Mesenchymal stem cell (in vitro differentiated cells and primary cell): ENCODE results near the gene PCSK2.

Experiments used
- DNase-seq: peaks from one replicate; pipeline ENCODE4 v3.0.0-alpha.2; 2013
- H2AFZ ChIP-seq: one replicate; pipeline ENCODE4 v1.6.1; 2013; ENCODE audit warnings: low read depth, mild to moderate bottlenecking, control low read depth, inconsistent platforms, low read length, moderate library complexity
- H2AK5ac ChIP-seq: 2 replicates; pipeline ENCODE4 v1.6.1; 2013; ENCODE audit warnings: low read length, moderate library complexity, mild to moderate bottlenecking, inconsistent platforms; ENCODE audit not compliant: severe bottlenecking
- H2BK120ac ChIP-seq: one replicate; pipeline ENCODE4 v1.6.1; 2013; ENCODE audit warnings: low read depth, mild to moderate bottlenecking, inconsistent platforms, low read length, moderate library complexity
- H2BK12ac ChIP-seq, 2 experiments: one replicate each; pipeline ENCODE4 v1.6.1; 2013; ENCODE audit warnings: inconsistent platforms in 2 of 2, low read length in 2 of 2, mild to moderate bottlenecking in 2 of 2, moderate library complexity in 2 of 2, control low read depth in 1 of 2
- H2BK15ac ChIP-seq: one replicate; pipeline ENCODE4 v1.6.1; 2013; ENCODE audit warnings: mild to moderate bottlenecking, low read depth, inconsistent platforms; ENCODE audit not compliant: poor library complexity, severe bottlenecking
- H2BK5ac ChIP-seq: 2 replicates; pipeline ENCODE4 v1.6.1; 2013; ENCODE audit warnings: low read depth, mild to moderate bottlenecking, low read length, control low read depth, inconsistent platforms; ENCODE audit not compliant: poor library complexity, severe bottlenecking
- H3K14ac ChIP-seq, 2 experiments: one replicate each; pipeline ENCODE4 v1.6.1; 2013; ENCODE audit warnings: inconsistent platforms in 2 of 2, low read length in 2 of 2, control low read depth in 1 of 2, mild to moderate bottlenecking in 1 of 2, moderate library complexity in 1 of 2
- H3K18ac ChIP-seq, 2 experiments: one replicate each; pipeline ENCODE4 v1.6.1; 2013; ENCODE audit warnings: inconsistent platforms in 2 of 2, low read length in 2 of 2, control low read depth in 1 of 2, low read depth in 1 of 2, mild to moderate bottlenecking in 1 of 2
- H3K23ac ChIP-seq, 2 experiments: one replicate each; pipeline ENCODE4 v1.6.1; 2013; ENCODE audit warnings: inconsistent platforms in 2 of 2, low read length in 2 of 2, mild to moderate bottlenecking in 2 of 2, moderate library complexity in 2 of 2, control low read depth in 1 of 2
- H3K27ac ChIP-seq: 2 replicates; pipeline ENCODE4 v1.5.1; 2013; ENCODE audit warnings: mild to moderate bottlenecking, moderate library complexity, low read length, control low read depth, inconsistent platforms; ENCODE audit not compliant: poor library complexity, severe bottlenecking
- H3K27me3 ChIP-seq, 2 experiments: 2 replicates each; pipeline versions ENCODE4 v1.6.1 to v1.7.0; 2013; ENCODE audit warnings: low read length in 2 of 2, mild to moderate bottlenecking in 2 of 2, moderate library complexity in 2 of 2, control low read depth in 1 of 2, inconsistent platforms in 1 of 2; ENCODE audit not compliant: control insufficient read depth in 1 of 2, insufficient read depth in 1 of 2
- H3K36me3 ChIP-seq, 2 experiments: 2 replicates each; pipeline versions ENCODE4 v1.6.1 to v1.7.0; 2013; ENCODE audit warnings: low read length in 2 of 2, control low read depth in 1 of 2, inconsistent platforms in 1 of 2, low read depth in 1 of 2, mild to moderate bottlenecking in 1 of 2; ENCODE audit not compliant: insufficient read depth in 2 of 2, control insufficient read depth in 1 of 2
- H3K4ac ChIP-seq, 2 experiments: one replicate each; pipeline ENCODE4 v1.6.1; 2013; ENCODE audit warnings: inconsistent platforms in 2 of 2, low read length in 2 of 2, mild to moderate bottlenecking in 2 of 2, moderate library complexity in 2 of 2, control low read depth in 1 of 2, low read depth in 1 of 2
- H3K4me1 ChIP-seq: 2 replicates; pipeline ENCODE4 v1.6.1; 2013; ENCODE audit warnings: low read depth, low read length, control low read depth; ENCODE audit not compliant: control insufficient read depth, insufficient read depth
- H3K4me2 ChIP-seq: 2 replicates; pipeline ENCODE4 v1.6.1; 2013; ENCODE audit warnings: low read length, mild to moderate bottlenecking, inconsistent platforms; ENCODE audit not compliant: poor library complexity, severe bottlenecking
- H3K4me3 ChIP-seq, 2 experiments: 2 replicates each; pipeline versions ENCODE4 v1.5.1 to v1.7.0; 2013; ENCODE audit warnings: low read length in 2 of 2, mild to moderate bottlenecking in 2 of 2, control low read depth in 1 of 2, low read depth in 1 of 2; ENCODE audit not compliant: insufficient read depth in 1 of 2
- H3K79me1 ChIP-seq: replicated peaks from 2 replicates; pipeline ENCODE4 v1.6.1; 2013; ENCODE audit warnings: mild to moderate bottlenecking, control low read depth, low read length, inconsistent platforms; ENCODE audit not compliant: poor library complexity, severe bottlenecking
- H3K9ac ChIP-seq: 2 replicates; pipeline ENCODE4 v1.7.0; 2013; ENCODE audit warnings: mild to moderate bottlenecking, low read length, moderate library complexity
- H3K9me3 ChIP-seq: 2 replicates; pipeline ENCODE4 v1.7.0; 2013; ENCODE audit warnings: mild to moderate bottlenecking, low read length; ENCODE audit not compliant: control insufficient read depth
- H4K8ac ChIP-seq: one replicate; pipeline ENCODE4 v1.6.1; 2013; ENCODE audit warnings: inconsistent platforms, mild to moderate bottlenecking, low read length, moderate library complexity
- H4K91ac ChIP-seq: one replicate; pipeline ENCODE4 v1.6.1; 2013; ENCODE audit warnings: mild to moderate bottlenecking, low read length, inconsistent platforms
- WGBS: methylation state at CpG from one replicate; pipeline ENCODE4 v1.1.7; 2013; ENCODE audit warnings: mixed read lengths; 5-methylcytosine and 5-hydroxymethylcytosine counted together

The PCSK2 gene

GRCh38 chr20:17491488-17491887 lies 264.6 kb downstream of the PCSK2 start:
- no peak overlapping the region for H2BK12ac ChIP-seq
- no peak overlapping the region for H4K8ac ChIP-seq
- no peak overlapping the region for H3K23ac ChIP-seq
- peaks cover 35 to 55% of the 10 kb centered on the region in 2 experiments for H3K27me3 ChIP-seq
- H3K14ac ChIP-seq = no peak overlapping the region
- H2BK15ac ChIP-seq = no peak overlapping the region
- H3K4me2 ChIP-seq = no peak overlapping the region
- H3K36me3 ChIP-seq = no peaks in the 10 kb centered on the region
- H2BK5ac ChIP-seq = no peak overlapping the region
- H3K9ac ChIP-seq = no peak overlapping the region
- no peaks in the 10 kb centered on the region for H3K9me3 ChIP-seq
- H3K79me1 ChIP-seq = no peaks in the 10 kb centered on the region
- H4K91ac ChIP-seq = no peak overlapping the region
- H2BK120ac ChIP-seq = no peak overlapping the region
- no peaks in the 10 kb centered on the region for H3K4me1 ChIP-seq
- H2AFZ ChIP-seq = no peak overlapping the region
- no peak overlapping the region for H3K4ac ChIP-seq
- WGBS = 86% methylated on average over 4 of the region's 4 CpGs
- no peak overlapping the region for H3K4me3 ChIP-seq
- no peak overlapping the region for H3K27ac ChIP-seq
- H2AK5ac ChIP-seq = no peak overlapping the region
- no peak overlapping the region for H3K18ac ChIP-seq
- DNase-seq = no peak

GRCh38 chr20:17493173-17493572 lies 266.3 kb downstream of the PCSK2 start:
- no peak overlapping the region for H3K23ac ChIP-seq
- H2AFZ ChIP-seq = no peak overlapping the region
- no peak overlapping the region for H2AK5ac ChIP-seq
- no peak overlapping the region for H2BK12ac ChIP-seq
- no peak for DNase-seq
- H3K9me3 ChIP-seq = no peaks in the 10 kb centered on the region
- peaks cover 24 to 46% of the 10 kb centered on the region in 2 experiments for H3K27me3 ChIP-seq
- no peak overlapping the region for H2BK5ac ChIP-seq
- H3K79me1 ChIP-seq = no peaks in the 10 kb centered on the region
- no peak overlapping the region for H3K14ac ChIP-seq
- H3K4me3 ChIP-seq = no peak overlapping the region
- no peak overlapping the region for H4K8ac ChIP-seq
- H3K4me1 ChIP-seq = no peaks in the 10 kb centered on the region
- no peak overlapping the region for H4K91ac ChIP-seq
- no peak overlapping the region for H3K4ac ChIP-seq
- H3K18ac ChIP-seq = no peak overlapping the region
- H3K9ac ChIP-seq = no peak overlapping the region
- no peaks in the 10 kb centered on the region for H3K36me3 ChIP-seq
- 46% methylated on average over 2 of the region's 2 CpGs for WGBS
- H2BK120ac ChIP-seq = no peak overlapping the region
- H2BK15ac ChIP-seq = no peak overlapping the region
- no peak overlapping the region for H3K27ac ChIP-seq
- no peak overlapping the region for H3K4me2 ChIP-seq

DNA sequence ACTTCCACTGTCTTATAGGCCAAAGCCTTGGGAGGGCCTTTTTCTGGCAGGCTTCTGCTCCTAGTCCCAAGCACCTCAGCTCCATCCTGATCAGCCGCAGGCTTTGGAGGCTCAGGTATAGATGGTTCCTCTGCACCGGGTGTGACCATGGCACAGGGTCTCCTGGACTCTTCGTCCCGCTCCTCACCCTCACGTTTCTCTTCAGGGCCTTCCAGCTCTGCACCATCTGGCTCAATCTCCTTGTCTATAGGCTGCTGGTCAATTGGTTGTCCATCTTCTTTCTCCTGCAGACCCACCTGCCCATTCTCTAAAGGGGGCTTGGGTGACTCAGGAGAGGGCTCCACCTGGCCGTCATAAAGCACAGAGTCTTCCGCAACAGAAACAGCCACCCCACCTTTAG lies 267.4 kb downstream of the PCSK2 start:
- Histone ChIP-seq H4K8ac (no peak overlapping the region), H3K4me1 (peaks cover 2% of the 10 kb centered on the region), H3K4me3 (no peak overlapping the region), H2BK15ac (no peak overlapping the region), H3K23ac (no peak overlapping the region), H2AK5ac (no peak overlapping the region), H3K4me2 (no peak overlapping the region), H2BK12ac (no peak overlapping the region), H3K9ac (no peak overlapping the region), H3K4ac (no peak overlapping the region), H3K14ac (no peak overlapping the region), H4K91ac (no peak overlapping the region), H2AFZ (no peak overlapping the region), H3K79me1 (no peaks in the 10 kb centered on the region), H3K27ac (no peak overlapping the region), H2BK120ac (no peak overlapping the region), H3K18ac (no peak overlapping the region), H2BK5ac (no peak overlapping the region), H3K36me3 (no peaks in the 10 kb centered on the region), H3K9me3 (no peaks in the 10 kb centered on the region), H3K27me3 (peaks cover 13 to 40% of the 10 kb centered on the region in 2 experiments)
- DNase-seq = no peak
- WGBS = 85% methylated on average over 7 of the region's 7 CpGs

DNA sequence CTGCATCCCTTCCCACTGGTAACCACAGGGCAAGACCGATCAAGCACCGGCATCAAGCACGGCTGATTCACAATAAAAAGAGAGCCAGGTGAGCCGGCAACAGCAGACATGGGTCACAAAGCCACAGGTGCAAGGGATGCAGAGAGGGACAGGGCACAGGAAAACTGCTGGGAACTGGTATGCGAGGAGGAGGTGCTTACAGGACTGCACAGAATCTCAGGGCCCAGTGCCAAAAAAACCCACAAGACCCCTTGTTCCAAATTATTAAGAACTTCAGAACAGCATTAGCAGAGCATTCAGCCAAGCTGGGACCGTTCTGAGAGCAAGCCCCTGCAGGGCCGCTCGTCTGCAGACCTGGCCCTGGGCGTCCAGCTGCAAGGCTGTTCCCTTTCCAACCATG lies 269.0 kb downstream of the PCSK2 start:
- Histone ChIP-seq H3K14ac (no peak overlapping the region), H2BK5ac (no peak overlapping the region), H3K9ac (no peak overlapping the region), H3K36me3 (no peaks in the 10 kb centered on the region), H2AFZ (no peak overlapping the region), H2AK5ac (no peak overlapping the region), H4K8ac (no peak overlapping the region), H3K4me2 (no peak overlapping the region), H3K4ac (no peak overlapping the region), H2BK12ac (no peak overlapping the region), H3K9me3 (no peaks in the 10 kb centered on the region), H2BK15ac (no peak overlapping the region), H3K4me3 (no peak overlapping the region), H3K27ac (no peak overlapping the region), H3K4me1 (peaks cover 2% of the 10 kb centered on the region), H3K18ac (no peak overlapping the region), H4K91ac (no peak overlapping the region), H3K79me1 (no peaks in the 10 kb centered on the region), H3K23ac (no peak overlapping the region), H3K27me3 (peaks cover 5 to 24% of the 10 kb centered on the region in 2 experiments), H2BK120ac (no peak overlapping the region)
- 83% methylated on average over 9 of the region's 9 CpGs for WGBS
- DNase-seq = no peak
